Stimulated activated effector memory CD8-positive, alpha-beta T cell treated with anti-CD3 and anti-CD28 coated beads, Interleukin-12 subunit alpha, Interleukin-12 subunit beta, amount 100 ng/mL, for 72 hours (primary cell): ENCODE data around the gene FAM216A.
"Not testable (repeated sequence)": the region's sequence is repeated elsewhere in the genome, so short reads cannot be mapped to it uniquely, and the experiment has no call there.

ENCODE experiments used
- ATAC-seq: fragments of 150-1000 bp; cut with Tn5 transposase; 2 replicates; pipeline ENCODE4 v1.10.0; 2021
- DNase-seq, 2 donors: peaks; one replicate each; pipeline ENCODE4 v3.0.0; 2021 to 2022; ENCODE audit warnings: low spot score in 2 of 2
- H3K27ac Mint-ChIP-seq: one replicate; pipeline ENCODE4 v1.8.0; 2022; ENCODE audit warnings: mild to moderate bottlenecking, mixed read lengths
- H3K36me3 Mint-ChIP-seq: one replicate; pipeline ENCODE4 v1.8.0; 2022; ENCODE audit warnings: mild to moderate bottlenecking, mixed read lengths
- H3K4me1 Mint-ChIP-seq: one replicate; pipeline ENCODE4 v1.8.0; 2022; ENCODE audit warnings: mixed read lengths
- H3K4me3 Mint-ChIP-seq: one replicate; pipeline ENCODE4 v1.8.0; 2022; ENCODE audit warnings: mild to moderate bottlenecking, mixed read lengths
- H3K9me3 Mint-ChIP-seq: one replicate; pipeline ENCODE4 v1.8.0; 2022; ENCODE audit warnings: mixed read lengths

The FAM216A gene

GRCh38 chr12:110461189-110461588 lies 7.5 kb upstream of the FAM216A start:
- not testable (repeated sequence) for H3K9me3 Mint-ChIP-seq, H3K4me1 Mint-ChIP-seq, DNase-seq, H3K4me3 Mint-ChIP-seq, ATAC-seq
- Mint-ChIP-seq H3K27ac (peak overlapping the region; percentile 39), H3K36me3 (peaks cover 84% of the 10 kb centered on the region)

GRCh38 chr12:110465024-110465423 lies 3.6 kb upstream of the FAM216A start:
- H3K4me1 Mint-ChIP-seq = peaks cover 38% of the 10 kb centered on the region
- DNase-seq (no peak), ATAC-seq (no peak)
- no peaks in the 10 kb centered on the region for H3K9me3 Mint-ChIP-seq
- peaks cover 68% of the 10 kb centered on the region for H3K36me3 Mint-ChIP-seq
- no peak overlapping the region for H3K27ac Mint-ChIP-seq
- H3K4me3 Mint-ChIP-seq = no peak overlapping the region

- not testable (repeated sequence) for ATAC-seq, H3K4me3 Mint-ChIP-seq, H3K27ac Mint-ChIP-seq, DNase-seq, H3K9me3 Mint-ChIP-seq
- Mint-ChIP-seq H3K4me1 (peaks cover 39% of the 10 kb centered on the region), H3K36me3 (peaks cover 68% of the 10 kb centered on the region)
Measured at GRCh38 chr12:110465765-110466164, 2.9 kb upstream of the FAM216A start.

- peaks cover 68% of the 10 kb centered on the region for H3K36me3 Mint-ChIP-seq
- H3K27ac Mint-ChIP-seq = peak overlapping the region; percentile 37
- peaks cover 39% of the 10 kb centered on the region for H3K4me1 Mint-ChIP-seq
Measured at GRCh38 chr12:110466791-110467190, 1.9 kb upstream of the FAM216A start.

GRCh38 chr12:110467847-110468213 lies 815 bp upstream of the FAM216A start:
- Mint-ChIP-seq H3K36me3 (peaks cover 73% of the 10 kb centered on the region), H3K4me3 (peak overlapping the region; percentile 92), H3K27ac (peak overlapping the region; percentile 95), H3K4me1 (peaks cover 32% of the 10 kb centered on the region), H3K9me3 (no peaks in the 10 kb centered on the region)
- ATAC-seq (no peak), DNase-seq (no peak)

More at GRCh38 chr12:110466791-110467190, 1.9 kb upstream of the FAM216A start:
- Mint-ChIP-seq H3K9me3 (no peaks in the 10 kb centered on the region), H3K4me3 (peak overlapping the region; percentile 92)
- ATAC-seq (no peak), DNase-seq (no peak)

- no peak for ATAC-seq
- DNase-seq = no peak
- H3K9me3 Mint-ChIP-seq = no peaks in the 10 kb centered on the region
- H3K27ac Mint-ChIP-seq = no peak overlapping the region
- H3K36me3 Mint-ChIP-seq = peaks cover 95% of the 10 kb centered on the region
- no peak overlapping the region for H3K4me3 Mint-ChIP-seq
- peaks cover 5% of the 10 kb centered on the region for H3K4me1 Mint-ChIP-seq
Measured at GRCh38 chr12:110475426-110475825, 6.8 kb downstream of the FAM216A start.

GRCh38 chr12:110498984-110499706 lies 30.5 kb downstream of the FAM216A start:
- ATAC-seq (no peak), DNase-seq (no peak)
- Mint-ChIP-seq H3K27ac (peak overlapping the region; percentile 71), H3K4me3 (peak overlapping the region; percentile 92), H3K9me3 (no peaks in the 10 kb centered on the region), H3K36me3 (peaks cover 85% of the 10 kb centered on the region), H3K4me1 (peaks cover 26% of the 10 kb centered on the region)

- no peak for DNase-seq
- H3K9me3 Mint-ChIP-seq = no peaks in the 10 kb centered on the region
- H3K4me1 Mint-ChIP-seq = peaks cover 26% of the 10 kb centered on the region
- peak overlapping the region; percentile 98 for H3K27ac Mint-ChIP-seq
- ATAC-seq = peak; percentile 14
- peak overlapping the region; percentile 92 for H3K4me3 Mint-ChIP-seq
- peaks cover 62% of the 10 kb centered on the region for H3K36me3 Mint-ChIP-seq
Measured at GRCh38 chr12:110501399-110501751, 32.7 kb downstream of the FAM216A start.

GRCh38 chr12:110501752-110502738 lies 33.4 kb downstream of the FAM216A start, which contains the start of the genes RAD9B and VPS29:
TSS of gene RAD9B (plus strand) at chr12:110502331. CDS start at chr12:110502338, 7 bp downstream.
TSS of gene VPS29 (minus strand) at chr12:110502111. CDS start at chr12:110502051, 60 bp downstream.
- peaks cover 56% of the 10 kb centered on the region for H3K36me3 Mint-ChIP-seq
- peak within 1 kb of the TSS; percentile 98 for H3K27ac Mint-ChIP-seq
- peak; percentile 99 for ATAC-seq
- no peaks in the 10 kb centered on the region for H3K9me3 Mint-ChIP-seq
- H3K4me3 Mint-ChIP-seq = peak within 1 kb of the TSS; percentile 92
- peaks cover 26% of the 10 kb centered on the region for H3K4me1 Mint-ChIP-seq
- DNase-seq = peak; percentile 92 to 99

- H3K4me3 Mint-ChIP-seq = no peak overlapping the region
- ATAC-seq (no peak), DNase-seq (no peak)
- no peak overlapping the region for H3K27ac Mint-ChIP-seq
- H3K9me3 Mint-ChIP-seq = no peaks in the 10 kb centered on the region
- peaks cover 42% of the 10 kb centered on the region for H3K36me3 Mint-ChIP-seq
- peaks cover 26% of the 10 kb centered on the region for H3K4me1 Mint-ChIP-seq
Measured at GRCh38 chr12:110503432-110503831, 34.8 kb downstream of the FAM216A start.

- no peaks in the 10 kb centered on the region for H3K9me3 Mint-ChIP-seq
- H3K4me1 Mint-ChIP-seq = peaks cover 15% of the 10 kb centered on the region
- H3K36me3 Mint-ChIP-seq = peaks cover 24% of the 10 kb centered on the region
- no peak overlapping the region for H3K4me3 Mint-ChIP-seq
- DNase-seq (no peak), ATAC-seq (no peak)
- H3K27ac Mint-ChIP-seq = no peak overlapping the region
Measured at GRCh38 chr12:110505332-110505731, 36.7 kb downstream of the FAM216A start.

GRCh38 chr12:110508071-110508586 lies 39.5 kb downstream of the FAM216A start:
- ATAC-seq (no peak), DNase-seq (no peak)
- no peaks in the 10 kb centered on the region for H3K36me3 Mint-ChIP-seq
- no peak overlapping the region for H3K27ac Mint-ChIP-seq
- no peaks in the 10 kb centered on the region for H3K4me1 Mint-ChIP-seq
- no peak overlapping the region for H3K4me3 Mint-ChIP-seq
- no peaks in the 10 kb centered on the region for H3K9me3 Mint-ChIP-seq

GRCh38 chr12:110513842-110514241 lies 45.2 kb downstream of the FAM216A start:
- no peak for DNase-seq
- Mint-ChIP-seq H3K27ac (no peak overlapping the region), H3K9me3 (no peaks in the 10 kb centered on the region), H3K4me3 (no peak overlapping the region), H3K4me1 (no peaks in the 10 kb centered on the region), H3K36me3 (no peaks in the 10 kb centered on the region)
- ATAC-seq = no peak

GRCh38 chr12:110514363-110514762 lies 45.7 kb downstream of the FAM216A start:
- no peaks in the 10 kb centered on the region for H3K36me3 Mint-ChIP-seq
- H3K27ac Mint-ChIP-seq = no peak overlapping the region
- H3K9me3 Mint-ChIP-seq = no peaks in the 10 kb centered on the region
- DNase-seq (no peak), ATAC-seq (no peak)
- no peaks in the 10 kb centered on the region for H3K4me1 Mint-ChIP-seq
- no peak overlapping the region for H3K4me3 Mint-ChIP-seq

- H3K9me3 Mint-ChIP-seq = no peaks in the 10 kb centered on the region
- no peak overlapping the region for H3K4me3 Mint-ChIP-seq
- DNase-seq (no peak), ATAC-seq (no peak)
- H3K4me1 Mint-ChIP-seq = no peaks in the 10 kb centered on the region
- no peak overlapping the region for H3K27ac Mint-ChIP-seq
- H3K36me3 Mint-ChIP-seq = no peaks in the 10 kb centered on the region
Measured at GRCh38 chr12:110516995-110517394, 48.4 kb downstream of the FAM216A start.
